Neural cell (in vitro differentiated cells): ENCODE data around the gene TMEM171. TPM values are rescaled to one million over a fixed set of nuclear protein-coding genes. Genes with fewer than 3 reads are reported as not detected.

Source experiments
- H2AFZ ChIP-seq: fragments of 200-600, 300-800 bp; sonication (generic), shearing (Covaris generic); 2 replicates; pipeline ENCODE4 v1.6.0; 2014; ENCODE audit warnings: low read depth, mild to moderate bottlenecking, antibody characterized with exemption, low read length, moderate library complexity
- H3F3A ChIP-seq: fragments of 200-600 bp; shearing (Covaris generic); 2 replicates; pipeline ENCODE4 v1.6.1; 2016; ENCODE audit warnings: mild to moderate bottlenecking, moderate library complexity, mixed read lengths, antibody characterized with exemption, low read length; ENCODE audit not compliant: insufficient read depth, poor library complexity, severe bottlenecking
- H3K27ac ChIP-seq: fragments of 200-600, 300-800 bp; sonication (generic), shearing (Covaris generic); 2 replicates; pipeline ENCODE4 v1.5.1; 2014; ENCODE audit warnings: mild to moderate bottlenecking, low read length, moderate library complexity
- H3K27me3 ChIP-seq: fragments of 300-800, 200-600 bp; sonication (generic), shearing (Covaris generic); 2 replicates; pipeline ENCODE4 v1.6.0; 2014; ENCODE audit warnings: mild to moderate bottlenecking, low read depth, low read length, moderate library complexity; ENCODE audit not compliant: insufficient read depth
- H3K36me3 ChIP-seq: fragments of 300-800, 200-600 bp; sonication (generic), shearing (Covaris generic); 2 replicates; pipeline ENCODE4 v1.5.1; 2014; ENCODE audit warnings: mild to moderate bottlenecking, antibody characterized with exemption, low read length, moderate library complexity; ENCODE audit not compliant: insufficient read depth
- H3K4me2 ChIP-seq: fragments of 300-800, 200-600 bp; sonication (generic), shearing (Covaris generic); 2 replicates; pipeline ENCODE4 v1.6.0; 2014; ENCODE audit warnings: mild to moderate bottlenecking, low read length
- H3K4me3 ChIP-seq: fragments of 300-800, 200-600 bp; sonication (generic), shearing (Covaris generic); 2 replicates; pipeline ENCODE4 v1.5.1; 2014; ENCODE audit warnings: mild to moderate bottlenecking, low read length, moderate library complexity
- H3K79me2 ChIP-seq: fragments of 200-600 bp; shearing (Covaris generic); replicated peaks from 2 replicates; pipeline ENCODE4 v1.6.0; 2014; ENCODE audit warnings: mild to moderate bottlenecking, low read length, moderate library complexity; ENCODE audit not compliant: insufficient read depth
- H3K9ac ChIP-seq: fragments of 300-800, 200-600 bp; sonication (generic), shearing (Covaris generic); 2 replicates; pipeline ENCODE4 v1.6.1; 2016; ENCODE audit warnings: mild to moderate bottlenecking, low read length, mixed read lengths
- H3K9me2 ChIP-seq: fragments of 200-600 bp; shearing (Covaris generic); 2 replicates; pipeline ENCODE4 v1.6.1; 2016; ENCODE audit warnings: mild to moderate bottlenecking, low read length, mixed read lengths; ENCODE audit not compliant: insufficient read depth
- H3K9me3 ChIP-seq: fragments of 200-600, 300-800 bp; sonication (generic), shearing (Covaris generic); 2 replicates; pipeline ENCODE4 v1.6.1; 2016; ENCODE audit warnings: mild to moderate bottlenecking, mixed run types, low read length, moderate library complexity, mixed read lengths
- H4K20me1 ChIP-seq: fragments of 200-600 bp; shearing (Covaris generic); 2 replicates; pipeline ENCODE4 v1.6.1; 2016; ENCODE audit warnings: mild to moderate bottlenecking, mixed run types; ENCODE audit not compliant: insufficient read depth
- EP300 ChIP-seq: fragments of 450-650 bp; conservative IDR thresholded peaks from 2 replicates; pipeline ENCODE4 v1.6.1; 2014; ENCODE audit warnings: antibody characterized with exemption, mild to moderate bottlenecking, moderate library complexity; ENCODE audit not compliant: poor library complexity, severe bottlenecking
- EZH2 ChIP-seq: fragments of 200-600, 300-800 bp; shearing (Covaris generic), sonication (generic); IDR thresholded peaks from 2 replicates; pipeline ENCODE4 v1.6.1; 2014; ENCODE audit warnings: antibody characterized with exemption, low read length, borderline replicate concordance, mild to moderate bottlenecking; ENCODE audit not compliant: insufficient read depth, poor library complexity, severe bottlenecking
- MXI1 ChIP-seq: fragments of 450-650 bp; conservative IDR thresholded peaks from 2 replicates; pipeline ENCODE4 v1.6.1; 2014; ENCODE audit warnings: antibody characterized with exemption, mild to moderate bottlenecking; ENCODE audit not compliant: poor library complexity, severe bottlenecking
- POLR2AphosphoS5 ChIP-seq: IDR thresholded peaks from 2 replicates; pipeline ENCODE4 v1.6.1; 2012
- RAD21 ChIP-seq: fragments of 450-650 bp; conservative IDR thresholded peaks from 2 replicates; pipeline ENCODE4 v1.6.1; 2014; ENCODE audit warnings: antibody characterized with exemption, mild to moderate bottlenecking, moderate library complexity
- REST ChIP-seq: IDR thresholded peaks from 2 replicates; pipeline ENCODE4 v1.6.1; 2012; ENCODE audit warnings: borderline replicate concordance
- SMC3 ChIP-seq: fragments of 450-650 bp; conservative IDR thresholded peaks from 2 replicates; pipeline ENCODE4 v1.6.1; 2014; ENCODE audit warnings: antibody characterized with exemption, mild to moderate bottlenecking, moderate library complexity; ENCODE audit not compliant: poor library complexity
- TAF1 ChIP-seq: IDR thresholded peaks from 2 replicates; pipeline ENCODE4 v1.6.1; 2012; ENCODE audit warnings: low read depth
- polyA plus RNA-seq: library from polyadenylated mRNA; depleted of rRNA; stranded (reverse); fragments of >200 nt; gene quantifications from 2 replicates; pipeline ENCODE4 v1.2.3, GENCODE V29; 2014
- TF ChIP-seq, protein P1 (sequence below): fragments of 450-650 bp; IDR thresholded peaks from 2 replicates; pipeline ENCODE4 v1.5.1; 2014; ENCODE audit warnings: antibody characterized with exemption, mild to moderate bottlenecking, moderate library complexity; ENCODE audit not compliant: poor library complexity, severe bottlenecking

Gene TMEM171
- polyA plus RNA-seq, 1 donor from 2014 or later = not detected

DNA sequence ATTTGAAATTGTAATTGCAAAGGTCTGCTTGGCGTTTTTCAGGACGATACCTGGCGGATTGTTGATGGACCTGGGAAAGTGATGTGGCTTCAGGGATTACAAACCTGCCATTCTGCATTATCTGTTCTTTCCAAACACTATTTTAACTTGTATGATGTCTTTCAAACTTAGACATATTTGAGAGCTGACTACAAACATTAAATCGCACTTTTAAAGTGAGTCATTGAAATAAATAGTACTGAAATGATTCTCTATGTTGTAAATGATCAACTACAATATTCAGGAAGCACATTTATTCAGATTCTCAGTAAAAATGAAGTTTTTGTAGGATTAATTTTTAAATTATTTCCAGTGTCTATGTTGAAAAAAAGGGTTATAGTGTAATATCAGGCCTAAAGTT is 32.3 kb upstream of the TMEM171 start:
- no peak overlapping the region for H2AFZ ChIP-seq

GRCh38 chr5:73093943-73094342 is 26.4 kb upstream of the TMEM171 start:
- H3K79me2 ChIP-seq = no peaks in the 10 kb centered on the region
- TF ChIP-seq POLR2AphosphoS5 (no peak), RAD21 (no peak), MXI1 (no peak), EP300 (no peak), TAF1 (no peak), REST (no peak), EZH2 (no peak)
- TF ChIP-seq, protein P1, sequence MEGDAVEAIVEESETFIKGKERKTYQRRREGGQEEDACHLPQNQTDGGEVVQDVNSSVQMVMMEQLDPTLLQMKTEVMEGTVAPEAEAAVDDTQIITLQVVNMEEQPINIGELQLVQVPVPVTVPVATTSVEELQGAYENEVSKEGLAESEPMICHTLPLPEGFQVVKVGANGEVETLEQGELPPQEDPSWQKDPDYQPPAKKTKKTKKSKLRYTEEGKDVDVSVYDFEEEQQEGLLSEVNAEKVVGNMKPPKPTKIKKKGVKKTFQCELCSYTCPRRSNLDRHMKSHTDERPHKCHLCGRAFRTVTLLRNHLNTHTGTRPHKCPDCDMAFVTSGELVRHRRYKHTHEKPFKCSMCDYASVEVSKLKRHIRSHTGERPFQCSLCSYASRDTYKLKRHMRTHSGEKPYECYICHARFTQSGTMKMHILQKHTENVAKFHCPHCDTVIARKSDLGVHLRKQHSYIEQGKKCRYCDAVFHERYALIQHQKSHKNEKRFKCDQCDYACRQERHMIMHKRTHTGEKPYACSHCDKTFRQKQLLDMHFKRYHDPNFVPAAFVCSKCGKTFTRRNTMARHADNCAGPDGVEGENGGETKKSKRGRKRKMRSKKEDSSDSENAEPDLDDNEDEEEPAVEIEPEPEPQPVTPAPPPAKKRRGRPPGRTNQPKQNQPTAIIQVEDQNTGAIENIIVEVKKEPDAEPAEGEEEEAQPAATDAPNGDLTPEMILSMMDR = no peak
- no peak overlapping the region for H3K4me2 ChIP-seq
- no peak overlapping the region for H3K9ac ChIP-seq
- no peaks in the 10 kb centered on the region for H3K9me2 ChIP-seq
- H3F3A ChIP-seq = no peaks in the 10 kb centered on the region
- no peaks in the 10 kb centered on the region for H4K20me1 ChIP-seq
- H2AFZ ChIP-seq = no peak overlapping the region
- no peak overlapping the region for H3K4me3 ChIP-seq
- H3K9me3 ChIP-seq = no peaks in the 10 kb centered on the region
- H3K27ac ChIP-seq = no peak overlapping the region
- no peaks in the 10 kb centered on the region for H3K27me3 ChIP-seq
- no peaks in the 10 kb centered on the region for H3K36me3 ChIP-seq

More for the DNA sequence above, 32.3 kb upstream of the TMEM171 start:
- Histone ChIP-seq H3K4me3 (no peak overlapping the region), H3F3A (no peaks in the 10 kb centered on the region), H3K9ac (no peak overlapping the region), H3K4me2 (no peak overlapping the region), H3K79me2 (no peaks in the 10 kb centered on the region), H3K27ac (no peak overlapping the region), H3K27me3 (no peaks in the 10 kb centered on the region), H4K20me1 (no peaks in the 10 kb centered on the region), H3K9me3 (no peaks in the 10 kb centered on the region), H3K36me3 (no peaks in the 10 kb centered on the region), H3K9me2 (no peaks in the 10 kb centered on the region)
- TF ChIP-seq SMC3 (no peak), REST (no peak), RAD21 (no peak), TAF1 (no peak), EZH2 (no peak), MXI1 (no peak), EP300 (no peak), POLR2AphosphoS5 (no peak)
- TF ChIP-seq, protein P1 = no peak
